ENCODE results near the gene EXOC6B.
"Not testable (repeated sequence)": the region's sequence is repeated elsewhere in the genome, so short reads cannot be mapped to it uniquely, and the experiment has no call there.

EXOC6B gene

GRCh38 chr2:72497763-72498162 is 328.1 kb downstream of the EXOC6B start:
- H3K4me1 Mint-ChIP-seq: no peaks in the 10 kb centered on the region
- ATAC-seq (replicated peaks) (no peak), DNase-seq (no peak)
- H3K9me3 Mint-ChIP-seq: no peaks in the 10 kb centered on the region
- no peak overlapping the region for H3K4me3 Mint-ChIP-seq
- H3K36me3 Mint-ChIP-seq: peaks cover 3 to 6% of the 10 kb centered on the region in 2 donors
- H3K27ac Mint-ChIP-seq: no peak overlapping the region
- H3K27me3 Mint-ChIP-seq: no peaks in the 10 kb centered on the region

- Mint-ChIP-seq H3K27ac (no peak overlapping the region), H3K4me1 (no peaks in the 10 kb centered on the region), H3K9me3 (no peaks in the 10 kb centered on the region), H3K4me3 (no peak overlapping the region), H3K27me3 (no peaks in the 10 kb centered on the region), H3K36me3 (peaks cover 6 to 10% of the 10 kb centered on the region in 2 donors)
- DNase-seq (no peak), ATAC-seq (replicated peaks) (no peak)
Measured at GRCh38 chr2:72496479-72496878, 329.4 kb downstream of the EXOC6B start.

GRCh38 chr2:72494392-72494791 is 331.4 kb downstream of the EXOC6B start:
- no peak overlapping the region for H3K27ac Mint-ChIP-seq
- H3K4me3 Mint-ChIP-seq: no peak overlapping the region
- DNase-seq: no peak
- no peaks in the 10 kb centered on the region for H3K27me3 Mint-ChIP-seq
- peaks cover 12 to 22% of the 10 kb centered on the region in 2 donors for H3K36me3 Mint-ChIP-seq
- no peaks in the 10 kb centered on the region for H3K9me3 Mint-ChIP-seq
- no peaks in the 10 kb centered on the region for H3K4me1 Mint-ChIP-seq
- no peak for ATAC-seq (replicated peaks)

GRCh38 chr2:72484622-72485021 is 341.2 kb downstream of the EXOC6B start:
- H3K4me1 Mint-ChIP-seq; H3K27me3 Mint-ChIP-seq; H3K4me3 Mint-ChIP-seq; H3K27ac Mint-ChIP-seq; DNase-seq; ATAC-seq (replicated peaks); H3K9me3 Mint-ChIP-seq: not testable (repeated sequence)
- H3K36me3 Mint-ChIP-seq: peaks cover 22 to 51% of the 10 kb centered on the region in 2 donors

GRCh38 chr2:72483346-72483745 is 342.5 kb downstream of the EXOC6B start:
- Mint-ChIP-seq H3K4me1 (no peaks in the 10 kb centered on the region), H3K27ac (no peak overlapping the region), H3K9me3 (peaks cover 6 to 9% of the 10 kb centered on the region in 2 donors), H3K4me3 (no peak overlapping the region), H3K36me3 (peaks cover 23 to 45% of the 10 kb centered on the region in 2 donors), H3K27me3 (no peaks in the 10 kb centered on the region)
- no peak for DNase-seq
- ATAC-seq (replicated peaks): no peak

- Mint-ChIP-seq H3K36me3 (peaks cover 23 to 37% of the 10 kb centered on the region in 2 donors), H3K27ac (no peak overlapping the region), H3K27me3 (no peaks in the 10 kb centered on the region), H3K9me3 (peaks cover 23 to 41% of the 10 kb centered on the region in 2 donors), H3K4me1 (no peaks in the 10 kb centered on the region), H3K4me3 (no peak overlapping the region)
- no peak for DNase-seq
- ATAC-seq (replicated peaks): no peak
Measured at GRCh38 chr2:72475246-72475645, 350.6 kb downstream of the EXOC6B start.

- ATAC-seq (replicated peaks): no peak
- no peak overlapping the region for H3K4me3 Mint-ChIP-seq
- H3K9me3 Mint-ChIP-seq: peaks cover 0 to 1% of the 10 kb centered on the region in 2 donors
- DNase-seq: no peak
- H3K27me3 Mint-ChIP-seq: no peaks in the 10 kb centered on the region
- no peak overlapping the region for H3K27ac Mint-ChIP-seq
- H3K36me3 Mint-ChIP-seq: peaks cover 7 to 13% of the 10 kb centered on the region in 2 donors
- no peaks in the 10 kb centered on the region for H3K4me1 Mint-ChIP-seq
Measured at GRCh38 chr2:72457801-72458516, 367.9 kb downstream of the EXOC6B start.

GRCh38 chr2:72454189-72454588 is 371.6 kb downstream of the EXOC6B start:
- DNase-seq: no peak
- Mint-ChIP-seq H3K9me3 (no peaks in the 10 kb centered on the region), H3K27ac (no peak overlapping the region), H3K27me3 (no peaks in the 10 kb centered on the region), H3K36me3 (peaks cover 5 to 11% of the 10 kb centered on the region in 2 donors), H3K4me1 (no peaks in the 10 kb centered on the region), H3K4me3 (no peak overlapping the region)
- no peak for ATAC-seq (replicated peaks)

GRCh38 chr2:72442270-72442669 is 383.6 kb downstream of the EXOC6B start:
- H3K27me3 Mint-ChIP-seq: no peaks in the 10 kb centered on the region
- peaks cover 13 to 21% of the 10 kb centered on the region in 2 donors for H3K9me3 Mint-ChIP-seq
- H3K4me3 Mint-ChIP-seq: no peak overlapping the region
- peaks cover 3 to 11% of the 10 kb centered on the region in 2 donors for H3K4me1 Mint-ChIP-seq
- no peak for ATAC-seq (replicated peaks)
- DNase-seq: no peak
- no peak overlapping the region for H3K27ac Mint-ChIP-seq
- H3K36me3 Mint-ChIP-seq: peaks cover 21 to 31% of the 10 kb centered on the region in 2 donors

- no peak overlapping the region for H3K27ac Mint-ChIP-seq
- peaks cover 20 to 35% of the 10 kb centered on the region in 2 donors for H3K36me3 Mint-ChIP-seq
- peaks cover 21 to 27% of the 10 kb centered on the region in 2 donors for H3K9me3 Mint-ChIP-seq
- peaks cover 3 to 11% of the 10 kb centered on the region in 2 donors for H3K4me1 Mint-ChIP-seq
- no peak overlapping the region for H3K4me3 Mint-ChIP-seq
- DNase-seq (no peak), ATAC-seq (replicated peaks) (no peak)
- no peaks in the 10 kb centered on the region for H3K27me3 Mint-ChIP-seq
Measured at GRCh38 chr2:72439892-72440291, 385.9 kb downstream of the EXOC6B start.

- ATAC-seq (replicated peaks) (no peak), DNase-seq (no peak)
- H3K27me3 Mint-ChIP-seq: no peaks in the 10 kb centered on the region
- peaks cover 20 to 37% of the 10 kb centered on the region in 2 donors for H3K36me3 Mint-ChIP-seq
- H3K9me3 Mint-ChIP-seq: peaks cover 23 to 28% of the 10 kb centered on the region in 2 donors
- no peak overlapping the region for H3K4me3 Mint-ChIP-seq
- H3K4me1 Mint-ChIP-seq: peaks cover 3 to 11% of the 10 kb centered on the region in 2 donors
- H3K27ac Mint-ChIP-seq: no peak overlapping the region
Measured at GRCh38 chr2:72438364-72438763, 387.5 kb downstream of the EXOC6B start.

GRCh38 chr2:72431737-72432136 is 394.1 kb downstream of the EXOC6B start:
- DNase-seq (no peak), ATAC-seq (replicated peaks) (no peak)
- Mint-ChIP-seq H3K4me1 (no peaks in the 10 kb centered on the region), H3K27ac (no peak overlapping the region), H3K4me3 (no peak overlapping the region), H3K36me3 (peaks cover 12 to 20% of the 10 kb centered on the region in 2 donors), H3K27me3 (no peaks in the 10 kb centered on the region), H3K9me3 (peaks cover 21% of the 10 kb centered on the region in 2 donors)

GRCh38 chr2:72427022-72427861 is 398.6 kb downstream of the EXOC6B start:
- no peaks in the 10 kb centered on the region for H3K4me1 Mint-ChIP-seq

GRCh38 chr2:72425996-72426395 is 399.8 kb downstream of the EXOC6B start:
- DNase-seq (no peak), ATAC-seq (replicated peaks) (no peak)
- H3K36me3 Mint-ChIP-seq: peaks cover 14 to 19% of the 10 kb centered on the region in 2 donors

More at GRCh38 chr2:72427022-72427861, 398.6 kb downstream of the EXOC6B start:
- H3K27ac Mint-ChIP-seq: no peak overlapping the region
- no peak overlapping the region for H3K4me3 Mint-ChIP-seq
- H3K9me3 Mint-ChIP-seq: peaks cover 5 to 7% of the 10 kb centered on the region in 2 donors
- ATAC-seq (replicated peaks) (no peak), DNase-seq (no peak)
- H3K36me3 Mint-ChIP-seq: peaks cover 14 to 16% of the 10 kb centered on the region in 2 donors
- H3K27me3 Mint-ChIP-seq: no peaks in the 10 kb centered on the region

More at GRCh38 chr2:72425996-72426395, 399.8 kb downstream of the EXOC6B start:
- Mint-ChIP-seq H3K9me3 (peaks cover 4 to 7% of the 10 kb centered on the region in 2 donors), H3K27ac (no peak overlapping the region), H3K4me3 (no peak overlapping the region), H3K27me3 (no peaks in the 10 kb centered on the region), H3K4me1 (no peaks in the 10 kb centered on the region)
